HepG2 (cell line): Measurements from ENCODE around the gene FGD2. TPM values are rescaled to one million over a fixed set of nuclear protein-coding genes. Genes with fewer than 3 reads are reported as not detected.

Source experiments
- ATAC-seq: fragments of 200-7000 bp; cut with Tn5 transposase; 3 replicates; pipeline ENCODE4 v1.9.1; 2020; ENCODE audit warnings: mild to moderate bottlenecking, moderate library complexity
- BruUV-seq: library from RNA; stranded (reverse); fragments of 400-500 nt; replicated peaks from 2 replicates; lab custom pipeline; 2021; lab: Mats Ljungman, UMichigan
- CTCF ChIA-PET: fragments of 300-600 bp; formaldehyde crosslinking; extraction: SDS; loops from one replicate; lab custom pipeline; 2021; ENCODE audit warnings: low total read pairs, inconsistent platforms, low intra/inter-chr PET ratio; lab: Yijun Ruan, JAX
- POLR2A ChIA-PET: fragments of 350-600 bp; sonication (Branson Sonifier 250); formaldehyde crosslinking; loops from one replicate; lab custom pipeline; 2020; ENCODE audit warnings: antibody characterized with exemption, inconsistent platforms; lab: Yijun Ruan, JAX
- DNase-seq: peaks from one replicate; pipeline ENCODE4 v3.0.0-alpha.2; 2015; ENCODE audit warnings: low spot score
- FAIRE-seq: peaks from 3 replicates; lab custom pipeline; 2011; peaks lifted over from hg19 to GRCh38; lab: Jason Lieb, UNC
- H2AFZ ChIP-seq: one replicate; pipeline ENCODE4 v1.6.1; 2011; ENCODE audit warnings: low read length, inconsistent platforms
- H3K27ac ChIP-seq: fragments of 300-600 bp; 3 replicates; pipeline ENCODE4 v1.8.0; 2011; ENCODE audit warnings: mixed run types, mild to moderate bottlenecking, mixed read lengths, low read length, inconsistent platforms; ENCODE audit not compliant: insufficient read depth; ENCODE audit errors: extremely low read length
- H3K27me3 ChIP-seq, 2 experiments: fragments of 200-600 bp in 1 of 2; 2 replicates in 1 of 2; 3 replicates in 1 of 2; pipeline versions ENCODE4 v1.6.0 to v1.8.0; 2011; ENCODE audit warnings: low read length in 2 of 2, mild to moderate bottlenecking in 2 of 2, moderate library complexity in 2 of 2, inconsistent platforms in 1 of 2; ENCODE audit not compliant: insufficient read depth in 2 of 2, control insufficient read depth in 1 of 2
- H3K36me3 ChIP-seq, 2 experiments: fragments of 200-600 bp in 1 of 2; replicated peaks in 1 of 2; 2 replicates in 1 of 2; 3 replicates in 1 of 2; pipeline versions ENCODE4 v1.5.1 to v1.8.0; 2011; ENCODE audit warnings: low read length in 2 of 2, inconsistent platforms in 1 of 2; ENCODE audit not compliant: insufficient read depth in 2 of 2, control insufficient read depth in 1 of 2
- H3K4me1 ChIP-seq: 2 replicates; pipeline ENCODE4 v1.5.1; 2012; ENCODE audit warnings: low read length, inconsistent platforms; ENCODE audit not compliant: insufficient read depth
- H3K4me2 ChIP-seq: 2 replicates; pipeline ENCODE4 v1.6.0; 2011; ENCODE audit warnings: low read depth, low read length, inconsistent platforms
- H3K4me3 ChIP-seq, 3 experiments: fragments of 200-600 bp in 1 of 3; sonication (generic), shearing (Covaris generic) in 1 of 3; replicated peaks in 1 of 3; 2 replicates each; pipeline ENCODE4 v1.5.1; 2011 to 2016; ENCODE audit warnings: low read length in 3 of 3, inconsistent platforms in 2 of 3, low read depth in 2 of 3, mild to moderate bottlenecking in 2 of 3, control low read depth in 1 of 3, mixed read lengths in 1 of 3; ENCODE audit not compliant: insufficient read depth in 1 of 3
- H3K79me2 ChIP-seq: one replicate; pipeline ENCODE4 v1.6.1; 2011; ENCODE audit warnings: low read length, inconsistent platforms; ENCODE audit not compliant: insufficient read depth
- H3K9ac ChIP-seq: 2 replicates; pipeline ENCODE4 v1.6.0; 2011; ENCODE audit warnings: mild to moderate bottlenecking, low read depth, low read length, inconsistent platforms; ENCODE audit not compliant: insufficient read depth
- H3K9me3 ChIP-seq: 2 replicates; pipeline ENCODE4 v1.5.1; 2012; ENCODE audit warnings: mild to moderate bottlenecking, low read length
- H4K20me1 ChIP-seq: 2 replicates; pipeline ENCODE4 v1.6.0; 2011; ENCODE audit warnings: inconsistent platforms, mild to moderate bottlenecking, low read length, moderate library complexity; ENCODE audit not compliant: insufficient read depth
- CENPX ChIP-seq: sonication (generic); formaldehyde crosslinking; IDR thresholded peaks from 2 replicates; pipeline ENCODE4 v1.9.0; 2021; ENCODE audit warnings: mild to moderate bottlenecking, missing genetic modification reagents, moderate library complexity
- RNF2 ChIP-seq: fragments of 450-650 bp; conservative IDR thresholded peaks from 2 replicates; pipeline ENCODE4 v1.6.1; 2016; ENCODE audit warnings: low read depth
- ZNF782 ChIP-seq: sonication (generic); formaldehyde crosslinking; IDR thresholded peaks from 2 replicates; pipeline ENCODE4 v1.4.0; 2020; ENCODE audit warnings: missing genetic modification reagents, mild to moderate bottlenecking, borderline replicate concordance
- ZNF891 ChIP-seq: sonication (generic); formaldehyde crosslinking; IDR thresholded peaks from 2 replicates; pipeline ENCODE4 v1.5.0; 2020; ENCODE audit warnings: mild to moderate bottlenecking, missing genetic modification reagents
- WGBS: methylation state at CpG from one replicate; pipeline ENCODE4 v1.1.6; 2017; ENCODE audit warnings: low lambda C conversion rate; 5-methylcytosine and 5-hydroxymethylcytosine counted together
- in situ Hi-C: cut with HindIII; loops from 2 replicates; pipeline ENCODE4 v1.10.0; 2017; ENCODE audit warnings: low pct_unique_long_range_greater_than_20kb; ENCODE audit not compliant: extremely low pct_ligation_motif_present
- intact Hi-C: fragments of 100-400 bp; cut with micrococcal nuclease; formaldehyde crosslinking; loops from one replicate; pipeline ENCODE4 v1.10.0; 2022; ENCODE audit not compliant: unreplicated experiment
- polyA plus RNA-seq, 8 experiments: library from polyadenylated mRNA; depleted of rRNA in 3 of 8; stranded (reverse) in 7 of 8; unstranded in 1 of 8; fragments of >200 nt; fragmentation: Illumina TruSeq in 4 of 8; extraction: Trizol in 4 of 8; gene quantifications; 2 replicates each; pipeline versions ENCODE4 v1.2.1 to v1.2.3, GENCODE V29; 2011 to 2016; ENCODE audit warnings: low read depth in 4 of 8, missing spikeins in 1 of 8, mixed read lengths in 1 of 8; ENCODE audit not compliant: insufficient read depth in 1 of 8
- total RNA-seq, 5 experiments: library from RNA; depleted of rRNA; stranded (reverse); fragments of >200 nt; fragmentation: Illumina TruSeq; extraction: Trizol; gene quantifications; 2 replicates each; pipeline ENCODE4 v1.2.3, GENCODE V29; 2016; ENCODE audit warnings: low read depth in 1 of 5
- TF ChIP-seq, protein P1 (sequence below): sonication (generic); formaldehyde crosslinking; IDR thresholded peaks from 2 replicates; pipeline ENCODE4 v1.4.0; 2020; ENCODE audit warnings: missing genetic modification reagents, borderline replicate concordance
- TF ChIP-seq, protein P2 (sequence below): sonication (generic); formaldehyde crosslinking; IDR thresholded peaks from 2 replicates; pipeline ENCODE4 v1.5.0; 2020; ENCODE audit warnings: mild to moderate bottlenecking, missing genetic modification reagents
- TF ChIP-seq, protein P3 (sequence below): sonication (generic); formaldehyde crosslinking; IDR thresholded peaks from 2 replicates; pipeline ENCODE4 v1.9.0; 2021; ENCODE audit warnings: mild to moderate bottlenecking, missing genetic modification reagents

The FGD2 gene
- total and polyA plus RNA-seq, 2 of the 13 experiments (the other 11 are each of a cell fraction or from before 2014, with no cell fraction given), result not detected

DNA sequence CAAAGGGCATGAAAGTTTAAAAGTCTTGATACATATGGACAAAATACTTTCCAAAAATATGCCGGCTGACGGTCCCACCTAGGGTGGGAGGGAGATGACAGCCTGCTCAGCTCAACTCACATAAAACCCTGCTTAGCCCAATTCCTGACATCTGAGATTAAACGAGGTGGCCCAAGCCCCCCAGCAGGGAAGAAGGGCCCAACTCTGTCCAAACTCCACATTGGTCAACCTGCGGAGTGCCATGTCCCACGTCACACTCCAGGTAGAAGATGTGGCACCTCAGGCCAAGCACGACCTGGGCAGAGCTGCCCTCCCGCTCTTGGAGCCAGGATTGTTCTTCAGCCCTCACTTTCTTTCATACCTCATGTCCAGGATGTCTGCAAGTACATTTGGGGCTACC is 48.2 kb downstream of the FGD2 start:
- intact Hi-C loops, result loop anchor here (5.0 kb wide), 1 partner anchor 36 kb away; no protein-coding TSS in a partner anchor
- Histone ChIP-seq H3K4me2 (no peak overlapping the region), H3K4me3 (no peak overlapping the region), H4K20me1 (no peaks in the 10 kb centered on the region), H3K9ac (no peak overlapping the region), H3K27ac (no peak overlapping the region), H3K36me3 (no peaks in the 10 kb centered on the region), H3K79me2 (no peaks in the 10 kb centered on the region), H3K4me1 (peaks cover 97% of the 10 kb centered on the region), H3K27me3 (peaks cover 2 to 13% of the 10 kb centered on the region in 2 experiments; a peak in 4 of 5 replicates), H2AFZ (no peak overlapping the region), H3K9me3 (no peaks in the 10 kb centered on the region)
- no TSS peak for BruUV-seq
- CTCF ChIA-PET, result interaction anchor here (1.0 kb wide), 1 partner anchor 155 kb away, joined by 3 read pairs; no protein-coding TSS in a partner anchor
- POLR2A ChIA-PET, result interaction anchor here (0.7 to 8.5 kb wide), 3 partner anchors 77 to 118 kb away, joined by 3 to 119 read pairs (median 9); partner anchors contain the start of gene PIM1
- DNase-seq (no peak), FAIRE-seq (no peak), ATAC-seq (no peak)
- WGBS, result 83% methylated on average over 7 of the region's 7 CpGs
- TF ChIP-seq CENPX (CRISPR knock-in tag) (no peak), ZNF891 (no peak), RNF2 (no peak), ZNF782 (no peak)
- TF ChIP-seq, protein P1, sequence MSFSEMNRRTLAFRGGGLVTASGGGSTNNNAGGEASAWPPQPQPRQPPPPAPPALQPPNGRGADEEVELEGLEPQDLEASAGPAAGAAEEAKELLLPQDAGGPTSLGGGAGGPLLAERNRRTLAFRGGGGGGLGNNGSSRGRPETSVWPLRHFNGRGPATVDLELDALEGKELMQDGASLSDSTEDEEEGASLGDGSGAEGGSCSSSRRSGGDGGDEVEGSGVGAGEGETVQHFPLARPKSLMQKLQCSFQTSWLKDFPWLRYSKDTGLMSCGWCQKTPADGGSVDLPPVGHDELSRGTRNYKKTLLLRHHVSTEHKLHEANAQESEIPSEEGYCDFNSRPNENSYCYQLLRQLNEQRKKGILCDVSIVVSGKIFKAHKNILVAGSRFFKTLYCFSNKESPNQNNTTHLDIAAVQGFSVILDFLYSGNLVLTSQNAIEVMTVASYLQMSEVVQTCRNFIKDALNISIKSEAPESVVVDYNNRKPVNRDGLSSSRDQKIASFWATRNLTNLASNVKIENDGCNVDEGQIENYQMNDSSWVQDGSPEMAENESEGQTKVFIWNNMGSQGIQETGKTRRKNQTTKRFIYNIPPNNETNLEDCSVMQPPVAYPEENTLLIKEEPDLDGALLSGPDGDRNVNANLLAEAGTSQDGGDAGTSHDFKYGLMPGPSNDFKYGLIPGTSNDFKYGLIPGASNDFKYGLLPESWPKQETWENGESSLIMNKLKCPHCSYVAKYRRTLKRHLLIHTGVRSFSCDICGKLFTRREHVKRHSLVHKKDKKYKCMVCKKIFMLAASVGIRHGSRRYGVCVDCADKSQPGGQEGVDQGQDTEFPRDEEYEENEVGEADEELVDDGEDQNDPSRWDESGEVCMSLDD, result no peak
- TF ChIP-seq, protein P2, sequence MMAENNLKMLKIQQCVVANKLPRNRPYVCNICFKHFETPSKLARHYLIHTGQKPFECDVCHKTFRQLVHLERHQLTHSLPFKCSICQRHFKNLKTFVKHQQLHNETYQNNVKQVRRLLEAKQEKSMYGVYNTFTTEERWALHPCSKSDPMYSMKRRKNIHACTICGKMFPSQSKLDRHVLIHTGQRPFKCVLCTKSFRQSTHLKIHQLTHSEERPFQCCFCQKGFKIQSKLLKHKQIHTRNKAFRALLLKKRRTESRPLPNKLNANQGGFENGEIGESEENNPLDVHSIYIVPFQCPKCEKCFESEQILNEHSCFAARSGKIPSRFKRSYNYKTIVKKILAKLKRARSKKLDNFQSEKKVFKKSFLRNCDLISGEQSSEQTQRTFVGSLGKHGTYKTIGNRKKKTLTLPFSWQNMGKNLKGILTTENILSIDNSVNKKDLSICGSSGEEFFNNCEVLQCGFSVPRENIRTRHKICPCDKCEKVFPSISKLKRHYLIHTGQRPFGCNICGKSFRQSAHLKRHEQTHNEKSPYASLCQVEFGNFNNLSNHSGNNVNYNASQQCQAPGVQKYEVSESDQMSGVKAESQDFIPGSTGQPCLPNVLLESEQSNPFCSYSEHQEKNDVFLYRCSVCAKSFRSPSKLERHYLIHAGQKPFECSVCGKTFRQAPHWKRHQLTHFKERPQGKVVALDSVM, result peak; percentile 40; the same call in 1 of the 2 replicates
- TF ChIP-seq, protein P3, sequence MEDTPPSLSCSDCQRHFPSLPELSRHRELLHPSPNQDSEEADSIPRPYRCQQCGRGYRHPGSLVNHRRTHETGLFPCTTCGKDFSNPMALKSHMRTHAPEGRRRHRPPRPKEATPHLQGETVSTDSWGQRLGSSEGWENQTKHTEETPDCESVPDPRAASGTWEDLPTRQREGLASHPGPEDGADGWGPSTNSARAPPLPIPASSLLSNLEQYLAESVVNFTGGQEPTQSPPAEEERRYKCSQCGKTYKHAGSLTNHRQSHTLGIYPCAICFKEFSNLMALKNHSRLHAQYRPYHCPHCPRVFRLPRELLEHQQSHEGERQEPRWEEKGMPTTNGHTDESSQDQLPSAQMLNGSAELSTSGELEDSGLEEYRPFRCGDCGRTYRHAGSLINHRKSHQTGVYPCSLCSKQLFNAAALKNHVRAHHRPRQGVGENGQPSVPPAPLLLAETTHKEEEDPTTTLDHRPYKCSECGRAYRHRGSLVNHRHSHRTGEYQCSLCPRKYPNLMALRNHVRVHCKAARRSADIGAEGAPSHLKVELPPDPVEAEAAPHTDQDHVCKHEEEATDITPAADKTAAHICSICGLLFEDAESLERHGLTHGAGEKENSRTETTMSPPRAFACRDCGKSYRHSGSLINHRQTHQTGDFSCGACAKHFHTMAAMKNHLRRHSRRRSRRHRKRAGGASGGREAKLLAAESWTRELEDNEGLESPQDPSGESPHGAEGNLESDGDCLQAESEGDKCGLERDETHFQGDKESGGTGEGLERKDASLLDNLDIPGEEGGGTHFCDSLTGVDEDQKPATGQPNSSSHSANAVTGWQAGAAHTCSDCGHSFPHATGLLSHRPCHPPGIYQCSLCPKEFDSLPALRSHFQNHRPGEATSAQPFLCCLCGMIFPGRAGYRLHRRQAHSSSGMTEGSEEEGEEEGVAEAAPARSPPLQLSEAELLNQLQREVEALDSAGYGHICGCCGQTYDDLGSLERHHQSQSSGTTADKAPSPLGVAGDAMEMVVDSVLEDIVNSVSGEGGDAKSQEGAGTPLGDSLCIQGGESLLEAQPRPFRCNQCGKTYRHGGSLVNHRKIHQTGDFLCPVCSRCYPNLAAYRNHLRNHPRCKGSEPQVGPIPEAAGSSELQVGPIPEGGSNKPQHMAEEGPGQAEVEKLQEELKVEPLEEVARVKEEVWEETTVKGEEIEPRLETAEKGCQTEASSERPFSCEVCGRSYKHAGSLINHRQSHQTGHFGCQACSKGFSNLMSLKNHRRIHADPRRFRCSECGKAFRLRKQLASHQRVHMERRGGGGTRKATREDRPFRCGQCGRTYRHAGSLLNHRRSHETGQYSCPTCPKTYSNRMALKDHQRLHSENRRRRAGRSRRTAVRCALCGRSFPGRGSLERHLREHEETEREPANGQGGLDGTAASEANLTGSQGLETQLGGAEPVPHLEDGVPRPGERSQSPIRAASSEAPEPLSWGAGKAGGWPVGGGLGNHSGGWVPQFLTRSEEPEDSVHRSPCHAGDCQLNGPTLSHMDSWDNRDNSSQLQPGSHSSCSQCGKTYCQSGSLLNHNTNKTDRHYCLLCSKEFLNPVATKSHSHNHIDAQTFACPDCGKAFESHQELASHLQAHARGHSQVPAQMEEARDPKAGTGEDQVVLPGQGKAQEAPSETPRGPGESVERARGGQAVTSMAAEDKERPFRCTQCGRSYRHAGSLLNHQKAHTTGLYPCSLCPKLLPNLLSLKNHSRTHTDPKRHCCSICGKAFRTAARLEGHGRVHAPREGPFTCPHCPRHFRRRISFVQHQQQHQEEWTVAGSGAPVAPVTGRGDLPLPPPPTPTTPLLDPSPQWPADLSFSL (CRISPR knock-in tag), result no peak
- in situ Hi-C loops, result loop anchor here (5.0 kb wide), 3 partner anchors 49 to 154 kb away; partner anchors contain the start of gene PIM1
